ENCODE data around the gene RAP1GAP. TPM values are rescaled to one million over a fixed set of nuclear protein-coding genes. Genes with fewer than 3 reads are reported as not detected.

The RAP1GAP gene
- total and polyA plus RNA-seq, 5 donors from 2014 or later = 0.84 TPM; not detected in 4

GRCh38 chr1:21651214-21652042, 17.7 kb downstream of the RAP1GAP start:
- Mint-ChIP-seq H3K9me3 (peaks cover 0 to 3% (median 0%) of the 10 kb centered on the region in 7 donors), H3K4me3 (peak overlapping the region; percentile 84 to 92 (median 90)), H3K27ac (peak overlapping the region in 1 of 3 donors; percentile 87), H3K4me1 (peaks cover 5 to 17% (median 11%) of the 10 kb centered on the region in 4 donors), H3K27me3 (peaks cover 26% of the 10 kb centered on the region), H3K36me3 (no peaks in the 10 kb centered on the region)
- peak; percentile 60 to 72 for ATAC-seq (ENCODE audit: low read depth in 2 of 2)
- H3K4me3 ChIP-seq (ENCODE audit: low read depth, low read length) = peak overlapping the region; percentile 57
- H3K36me3 ChIP-seq (ENCODE audit: control insufficient read depth, insufficient read depth, low read length) = no peaks in the 10 kb centered on the region
- no peaks in the 10 kb centered on the region for H3K9me3 ChIP-seq (ENCODE audit: control insufficient read depth in 2 of 2, low read length in 2 of 2)
- H3K27me3 ChIP-seq (ENCODE audit: control insufficient read depth, insufficient read depth, low read length) = no peaks in the 10 kb centered on the region
- H3K4me1 ChIP-seq (ENCODE audit: control insufficient read depth, insufficient read depth, low read length, poor library complexity, severe bottlenecking) = peaks cover 16% of the 10 kb centered on the region
- peak; percentile 32 to 57 (median 47) for DNase-seq
- H3K27ac ChIP-seq (ENCODE audit: insufficient read depth, low read length, poor library complexity, severe bottlenecking) = no peak overlapping the region

- Histone ChIP-seq H3K36me3 (ENCODE audit: control insufficient read depth, insufficient read depth, low read length) (no peaks in the 10 kb centered on the region), H3K27ac (ENCODE audit: insufficient read depth, low read length, poor library complexity, severe bottlenecking) (no peak overlapping the region), H3K4me3 (ENCODE audit: low read depth, low read length) (no peak overlapping the region), H3K27me3 (ENCODE audit: control insufficient read depth, insufficient read depth, low read length) (no peaks in the 10 kb centered on the region), H3K9me3 (ENCODE audit: control insufficient read depth in 2 of 2, low read length in 2 of 2) (no peaks in the 10 kb centered on the region), H3K4me1 (ENCODE audit: control insufficient read depth, insufficient read depth, low read length, poor library complexity, severe bottlenecking) (peaks cover 16% of the 10 kb centered on the region)
- no peak for ATAC-seq (ENCODE audit: low read depth in 2 of 2)
- Mint-ChIP-seq H3K9me3 (peaks cover 0 to 3% (median 0%) of the 10 kb centered on the region in 7 donors), H3K27me3 (peaks cover 30% of the 10 kb centered on the region), H3K27ac (no peak overlapping the region), H3K4me1 (peaks cover 5 to 17% (median 11%) of the 10 kb centered on the region in 4 donors), H3K36me3 (no peaks in the 10 kb centered on the region), H3K4me3 (peak overlapping the region in 2 of 4 donors; percentile 41 to 54)
- no peak for DNase-seq
Observed at GRCh38 chr1:21650400-21650799, 18.8 kb downstream of the RAP1GAP start.

DNA sequence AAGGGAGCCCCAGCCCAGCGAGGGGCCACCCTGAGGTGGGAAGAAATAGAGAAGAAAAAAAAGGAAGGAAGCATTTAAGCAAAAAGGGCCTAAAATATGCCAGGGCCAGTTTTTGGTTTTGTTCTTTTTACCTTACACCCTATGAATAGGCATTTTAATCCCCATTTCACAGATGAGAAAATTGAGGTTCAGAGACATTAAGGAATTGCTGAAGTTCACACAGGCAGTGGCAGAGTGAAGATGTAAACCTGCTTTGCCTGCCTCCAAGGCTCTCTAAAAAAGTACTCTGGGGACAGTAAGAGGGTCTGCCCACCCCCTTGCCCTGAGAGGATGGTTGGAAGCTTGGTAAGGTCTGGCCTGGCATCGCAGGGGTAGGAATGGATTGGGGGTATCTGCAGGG, 19.8 kb downstream of the RAP1GAP start:
- H3K27me3 Mint-ChIP-seq = peaks cover 34% of the 10 kb centered on the region
- peaks cover 0 to 3% (median 0%) of the 10 kb centered on the region in 7 donors for H3K9me3 Mint-ChIP-seq
- peaks cover 16% of the 10 kb centered on the region for H3K4me1 ChIP-seq (ENCODE audit: control insufficient read depth, insufficient read depth, low read length, poor library complexity, severe bottlenecking)
- no peak overlapping the region for H3K27ac ChIP-seq (ENCODE audit: insufficient read depth, low read length, poor library complexity, severe bottlenecking)
- H3K4me1 Mint-ChIP-seq = peaks cover 3 to 17% (median 11%) of the 10 kb centered on the region in 4 donors
- no peak for DNase-seq
- ATAC-seq (ENCODE audit: low read depth in 2 of 2) = no peak
- H3K27me3 ChIP-seq (ENCODE audit: control insufficient read depth, insufficient read depth, low read length) = no peaks in the 10 kb centered on the region
- no peaks in the 10 kb centered on the region for H3K36me3 ChIP-seq (ENCODE audit: control insufficient read depth, insufficient read depth, low read length)
- no peaks in the 10 kb centered on the region for H3K9me3 ChIP-seq (ENCODE audit: control insufficient read depth in 2 of 2, low read length in 2 of 2)
- peak overlapping the region in 2 of 4 donors; percentile 27 to 60 for H3K4me3 Mint-ChIP-seq
- no peak overlapping the region for H3K4me3 ChIP-seq (ENCODE audit: low read depth, low read length)
- no peak overlapping the region for H3K27ac Mint-ChIP-seq
- H3K36me3 Mint-ChIP-seq = no peaks in the 10 kb centered on the region

- no peak overlapping the region for H3K4me3 ChIP-seq (ENCODE audit: low read depth, low read length)
- H3K27me3 Mint-ChIP-seq = peaks cover 36% of the 10 kb centered on the region
- no peaks in the 10 kb centered on the region for H3K36me3 Mint-ChIP-seq
- DNase-seq = no peak
- no peaks in the 10 kb centered on the region for H3K36me3 ChIP-seq (ENCODE audit: control insufficient read depth, insufficient read depth, low read length)
- no peak for ATAC-seq (ENCODE audit: low read depth in 2 of 2)
- peaks cover 16% of the 10 kb centered on the region for H3K4me1 ChIP-seq (ENCODE audit: control insufficient read depth, insufficient read depth, low read length, poor library complexity, severe bottlenecking)
- no peak overlapping the region for H3K27ac ChIP-seq (ENCODE audit: insufficient read depth, low read length, poor library complexity, severe bottlenecking)
- H3K9me3 Mint-ChIP-seq = peaks cover 0 to 3% (median 0%) of the 10 kb centered on the region in 7 donors
- H3K4me1 Mint-ChIP-seq = peaks cover 0 to 17% (median 11%) of the 10 kb centered on the region in 4 donors
- no peak overlapping the region for H3K4me3 Mint-ChIP-seq
- no peaks in the 10 kb centered on the region for H3K27me3 ChIP-seq (ENCODE audit: control insufficient read depth, insufficient read depth, low read length)
- H3K9me3 ChIP-seq (ENCODE audit: control insufficient read depth in 2 of 2, low read length in 2 of 2) = no peaks in the 10 kb centered on the region
- H3K27ac Mint-ChIP-seq = peak overlapping the region in 1 of 3 donors; percentile 20
Observed at GRCh38 chr1:21648791-21649190, 20.4 kb downstream of the RAP1GAP start.

DNA sequence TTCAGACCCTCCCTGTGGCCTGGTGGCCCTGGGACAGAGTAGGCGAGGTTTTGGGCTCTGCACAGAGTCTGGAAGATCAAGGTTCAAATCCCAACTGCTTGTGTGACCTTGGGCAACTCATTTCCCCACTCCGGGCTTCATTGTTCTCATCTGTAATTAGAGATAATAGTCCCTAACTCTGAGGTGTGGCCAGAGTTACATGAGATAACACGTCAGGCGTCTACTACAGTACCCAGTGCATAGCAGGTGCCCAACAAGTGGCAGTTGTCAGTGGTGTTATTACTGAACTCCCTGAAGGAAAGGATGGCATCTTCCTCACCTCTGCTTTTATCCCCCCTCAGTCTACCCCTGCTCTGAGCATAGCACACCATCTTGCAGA, 20.8 kb downstream of the RAP1GAP start:
- Mint-ChIP-seq H3K27ac (peak overlapping the region in 1 of 3 donors; percentile 20), H3K9me3 (peaks cover 0 to 3% (median 0%) of the 10 kb centered on the region in 7 donors), H3K4me1 (peaks cover 0 to 17% (median 11%) of the 10 kb centered on the region in 4 donors), H3K4me3 (no peak overlapping the region), H3K27me3 (peaks cover 36% of the 10 kb centered on the region), H3K36me3 (no peaks in the 10 kb centered on the region)
- ATAC-seq (ENCODE audit: low read depth in 2 of 2) (no peak), DNase-seq (no peak)
- no peak overlapping the region for H3K4me3 ChIP-seq (ENCODE audit: low read depth, low read length)
- no peaks in the 10 kb centered on the region for H3K27me3 ChIP-seq (ENCODE audit: control insufficient read depth, insufficient read depth, low read length)
- no peak overlapping the region for H3K27ac ChIP-seq (ENCODE audit: insufficient read depth, low read length, poor library complexity, severe bottlenecking)
- H3K4me1 ChIP-seq (ENCODE audit: control insufficient read depth, insufficient read depth, low read length, poor library complexity, severe bottlenecking) = peaks cover 16% of the 10 kb centered on the region
- H3K36me3 ChIP-seq (ENCODE audit: control insufficient read depth, insufficient read depth, low read length) = no peaks in the 10 kb centered on the region
- H3K9me3 ChIP-seq (ENCODE audit: control insufficient read depth in 2 of 2, low read length in 2 of 2) = no peaks in the 10 kb centered on the region

DNA sequence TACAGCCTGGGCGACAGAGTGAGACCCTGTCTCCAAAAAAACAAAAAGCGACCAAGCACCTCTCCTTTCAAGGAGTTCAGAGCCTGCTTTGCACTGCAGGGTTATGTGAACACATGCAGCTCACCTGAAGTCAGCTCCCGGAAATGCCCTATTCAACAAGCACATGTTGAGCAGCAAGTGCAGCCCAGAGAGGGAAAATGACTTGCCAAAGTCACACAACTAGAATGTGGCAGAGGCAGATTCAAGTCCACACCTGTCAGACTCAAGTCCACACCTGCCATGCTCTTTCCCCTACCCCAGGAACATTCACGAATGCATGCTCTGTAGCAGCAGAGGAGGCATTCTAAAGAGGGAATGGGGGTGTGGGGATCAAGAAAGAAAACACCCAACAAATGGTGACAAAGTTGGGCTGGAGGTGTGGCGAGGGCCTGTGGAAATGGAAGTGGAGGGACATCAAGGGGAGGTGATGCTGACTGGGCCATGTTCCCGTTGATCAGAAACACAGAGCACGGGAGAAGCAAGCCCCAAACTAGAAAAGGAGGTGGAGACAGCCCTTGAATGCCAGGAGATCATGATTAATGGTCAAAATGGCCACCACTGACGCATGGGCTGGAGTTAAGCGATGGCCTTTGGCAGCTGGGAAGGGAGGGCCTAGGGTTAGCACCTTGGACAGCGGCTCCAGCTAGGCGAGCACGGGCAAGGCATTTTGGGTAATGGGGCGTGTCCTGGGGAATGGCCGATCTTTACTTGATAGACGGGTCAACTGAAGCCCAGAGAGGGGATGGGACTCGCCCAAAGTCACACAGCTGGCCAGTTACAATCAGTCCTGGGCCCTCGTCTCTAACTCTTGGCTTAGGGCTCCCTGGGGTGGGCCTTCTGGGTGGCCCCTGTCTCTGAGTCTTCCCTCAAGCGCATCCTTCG, 21.5 kb downstream of the RAP1GAP start:
- no peak for ATAC-seq (ENCODE audit: low read depth in 2 of 2)
- no peaks in the 10 kb centered on the region for H3K9me3 ChIP-seq (ENCODE audit: control insufficient read depth in 2 of 2, low read length in 2 of 2)
- Mint-ChIP-seq H3K9me3 (peaks cover 0 to 3% (median 0%) of the 10 kb centered on the region in 7 donors), H3K36me3 (no peaks in the 10 kb centered on the region), H3K27ac (no peak overlapping the region), H3K4me3 (peak overlapping the region in 1 of 4 donors; percentile 21), H3K4me1 (peaks cover 0 to 15% (median 10%) of the 10 kb centered on the region in 4 donors), H3K27me3 (peaks cover 30% of the 10 kb centered on the region)
- H3K27ac ChIP-seq (ENCODE audit: insufficient read depth, low read length, poor library complexity, severe bottlenecking) = no peak overlapping the region
- peak in 1 of 3 donors; percentile 26 for DNase-seq
- no peaks in the 10 kb centered on the region for H3K27me3 ChIP-seq (ENCODE audit: control insufficient read depth, insufficient read depth, low read length)
- peaks cover 13% of the 10 kb centered on the region for H3K4me1 ChIP-seq (ENCODE audit: control insufficient read depth, insufficient read depth, low read length, poor library complexity, severe bottlenecking)
- H3K4me3 ChIP-seq (ENCODE audit: low read depth, low read length) = no peak overlapping the region
- H3K36me3 ChIP-seq (ENCODE audit: control insufficient read depth, insufficient read depth, low read length) = no peaks in the 10 kb centered on the region

DNA sequence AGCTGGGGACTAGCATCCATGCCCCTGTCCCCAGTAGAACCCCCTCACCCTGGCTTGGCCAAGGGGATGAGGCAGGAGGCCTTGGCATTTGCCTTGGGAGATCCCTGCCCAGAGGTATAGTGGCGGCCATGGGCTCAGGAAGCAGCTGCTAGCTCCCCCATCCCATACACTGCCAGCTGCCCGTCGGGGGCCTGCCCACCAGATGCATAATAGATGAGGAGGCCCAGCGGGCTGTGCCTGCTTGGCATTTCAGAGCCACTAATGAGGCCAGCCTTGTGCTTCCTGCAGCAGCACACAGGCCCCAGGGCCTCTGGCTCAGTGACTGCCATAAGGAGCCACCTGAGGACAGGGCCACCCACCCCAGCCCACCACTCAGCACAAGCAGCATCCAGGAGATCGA, 23.6 kb downstream of the RAP1GAP start:
- peaks cover 22% of the 10 kb centered on the region for H3K27me3 Mint-ChIP-seq
- Histone ChIP-seq H3K4me1 (ENCODE audit: control insufficient read depth, insufficient read depth, low read length, poor library complexity, severe bottlenecking) (peaks cover under 1% of the 10 kb centered on the region), H3K27ac (ENCODE audit: insufficient read depth, low read length, poor library complexity, severe bottlenecking) (no peak overlapping the region), H3K4me3 (ENCODE audit: low read depth, low read length) (no peak overlapping the region), H3K27me3 (ENCODE audit: control insufficient read depth, insufficient read depth, low read length) (no peaks in the 10 kb centered on the region), H3K9me3 (ENCODE audit: control insufficient read depth in 2 of 2, low read length in 2 of 2) (no peaks in the 10 kb centered on the region), H3K36me3 (ENCODE audit: control insufficient read depth, insufficient read depth, low read length) (no peaks in the 10 kb centered on the region)
- DNase-seq = no peak
- H3K9me3 Mint-ChIP-seq = peaks cover 0 to 1% (median 0%) of the 10 kb centered on the region in 7 donors
- ATAC-seq (ENCODE audit: low read depth in 2 of 2) = no peak
- no peaks in the 10 kb centered on the region for H3K36me3 Mint-ChIP-seq
- no peak overlapping the region for H3K4me3 Mint-ChIP-seq
- H3K4me1 Mint-ChIP-seq = no peaks in the 10 kb centered on the region
- no peak overlapping the region for H3K27ac Mint-ChIP-seq
